Activated CD8-positive, alpha-beta T cell treated with anti-CD3 and anti-CD28 coated beads, Interleukin-2, amount 10 ng/mL, durations not matched to agents 7 days and 5 days (primary cell): ENCODE measurements around the gene GABARAPL1. TPM values are rescaled to one million over a fixed set of nuclear protein-coding genes. Genes with fewer than 3 reads are reported as not detected.

ENCODE experiments used
- ATAC-seq: fragments of 150-1000 bp; cut with Tn5 transposase; one replicate; pipeline ENCODE4 v1.10.0; 2021; ENCODE audit warnings: moderate library complexity
- CTCF ChIA-PET: fragments of 350-600 bp; sonication (Branson Sonifier 250); formaldehyde crosslinking; loops from one replicate; lab custom pipeline; 2021; ENCODE audit warnings: antibody characterized with exemption; lab: Charles Lee
- POLR2A ChIA-PET: fragments of 350-600 bp; sonication (Branson Sonifier 250); formaldehyde crosslinking; loops from one replicate; lab custom pipeline; 2021; ENCODE audit warnings: antibody characterized with exemption; lab: Charles Lee
- DNase-seq: peaks from one replicate; pipeline ENCODE4 v3.0.0-alpha.2; 2020
- H3K27ac Mint-ChIP-seq: one replicate; pipeline ENCODE4 v1.8.0; 2021; ENCODE audit warnings: mild to moderate bottlenecking, mixed read lengths
- H3K27me3 Mint-ChIP-seq: one replicate; pipeline ENCODE4 v1.8.0; 2021; ENCODE audit warnings: low read depth, mixed read lengths
- H3K36me3 Mint-ChIP-seq: one replicate; pipeline ENCODE4 v1.8.0; 2021; ENCODE audit warnings: low read depth, mixed read lengths
- H3K4me1 Mint-ChIP-seq: one replicate; pipeline ENCODE4 v1.8.0; 2021; ENCODE audit warnings: low read depth, mixed read lengths
- H3K4me3 Mint-ChIP-seq: one replicate; pipeline ENCODE4 v1.8.0; 2021; ENCODE audit warnings: mild to moderate bottlenecking, mixed read lengths
- H3K9me3 Mint-ChIP-seq: one replicate; pipeline ENCODE4 v1.8.0; 2022; ENCODE audit warnings: mixed read lengths; ENCODE audit not compliant: insufficient read depth
- total RNA-seq, 2 experiments: library from RNA; stranded (reverse); gene quantifications; one replicate each; pipeline ENCODE4 v1.2.3, GENCODE V29; 2021

Gene GABARAPL1
- total RNA-seq, 2 experiments from 2014 or later: 15.1 to 17.0 TPM

GRCh38 chr12:10268037-10268436 lies 55.4 kb downstream of the GABARAPL1 start:
- Mint-ChIP-seq H3K9me3 (no peaks in the 10 kb centered on the region), H3K27ac (no peak overlapping the region), H3K27me3 (no peaks in the 10 kb centered on the region), H3K36me3 (no peaks in the 10 kb centered on the region), H3K4me3 (no peak overlapping the region), H3K4me1 (no peaks in the 10 kb centered on the region)
- POLR2A ChIA-PET: no interaction called here
- DNase-seq (no peak), ATAC-seq (no peak)
- CTCF ChIA-PET: no interaction called here

- ChIA-PET POLR2A (no interaction called here), CTCF (no interaction called here)
- DNase-seq (no peak), ATAC-seq (no peak)
- peaks cover 1% of the 10 kb centered on the region for H3K27me3 Mint-ChIP-seq
- peaks cover 10% of the 10 kb centered on the region for H3K9me3 Mint-ChIP-seq
- H3K36me3 Mint-ChIP-seq: no peaks in the 10 kb centered on the region
- H3K4me3 Mint-ChIP-seq: no peak overlapping the region
- H3K4me1 Mint-ChIP-seq: peaks cover 2% of the 10 kb centered on the region
- H3K27ac Mint-ChIP-seq: no peak overlapping the region
Measured at GRCh38 chr12:10272467-10272866, 59.8 kb downstream of the GABARAPL1 start.

Other genes starting within 250 kb of the GABARAPL1 start
- 1 to 10 TPM; 4.8 to 6.3 TPM for gene CLEC12A, start 241.5 kb upstream of the GABARAPL1 start, total RNA-seq
- not detected for gene CLEC1B, start 213.8 kb upstream of the GABARAPL1 start, total RNA-seq
- gene CLEC12B, start 202.2 kb upstream of the GABARAPL1 start, total RNA-seq: under 1 TPM; 0.31 to 0.87 TPM
- not detected for gene CLEC9A, start 182.2 kb upstream of the GABARAPL1 start, total RNA-seq
- not detected for gene CLEC1A, start 113.9 kb upstream of the GABARAPL1 start, total RNA-seq
- gene CLEC7A, start 82.7 kb upstream of the GABARAPL1 start, total RNA-seq: not detected
- not detected for gene OLR1, start 40.7 kb upstream of the GABARAPL1 start, total RNA-seq
- not detected for gene TMEM52B, start 33.8 kb upstream of the GABARAPL1 start, total RNA-seq
- gene KLRD1, start 95.0 kb downstream of the GABARAPL1 start, total RNA-seq: 1 to 10 TPM; 7.6 to 8.8 TPM
- 100 to 1,000 TPM; 117 to 123 TPM for gene KLRK1, start 177.2 kb downstream of the GABARAPL1 start, total RNA-seq
- gene KLRC4, start 196.9 kb downstream of the GABARAPL1 start, total RNA-seq: 1 to 10 TPM; 3.6 to 4.9 TPM
- gene KLRC3, start 207.7 kb downstream of the GABARAPL1 start, total RNA-seq: 1 to 10 TPM; 1.3 to 2.1 TPM
- gene KLRC2, start 223.1 kb downstream of the GABARAPL1 start, total RNA-seq: 1 to 10 TPM; 1.6 to 1.7 TPM
- 1 to 10 TPM; 4.9 to 5.0 TPM for gene KLRC1, start 240.5 kb downstream of the GABARAPL1 start, total RNA-seq